NCI-H146 (cell line): ENCODE results near the gene BAIAP3.

Source experiments
- DNase-seq: peaks from one replicate; lab custom pipeline; 2025; lab: John Stamatoyannopoulos, UW

Gene BAIAP3

DNA sequence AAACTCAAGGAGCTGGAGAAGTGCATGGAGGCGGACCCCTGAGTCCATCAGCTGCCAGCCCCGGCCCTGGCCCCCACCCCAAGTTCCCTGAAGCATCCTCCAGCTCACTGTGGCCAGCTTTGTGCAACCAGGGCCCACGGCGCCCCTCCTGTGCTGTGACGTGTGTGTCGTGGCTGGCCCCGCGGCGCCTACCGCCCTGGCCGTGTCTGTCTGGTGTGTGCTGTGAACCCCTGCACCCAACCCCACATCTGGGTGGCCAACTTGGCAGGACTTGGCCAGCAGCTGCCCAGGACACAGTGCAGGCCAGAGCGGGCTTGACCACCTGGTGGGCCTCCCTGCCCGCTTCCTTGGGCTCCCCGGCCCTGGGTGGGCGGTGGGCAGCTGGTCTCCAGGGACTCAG is 15.0 kb downstream of the BAIAP3 start:
- DNase-seq, result no peak

DNA sequence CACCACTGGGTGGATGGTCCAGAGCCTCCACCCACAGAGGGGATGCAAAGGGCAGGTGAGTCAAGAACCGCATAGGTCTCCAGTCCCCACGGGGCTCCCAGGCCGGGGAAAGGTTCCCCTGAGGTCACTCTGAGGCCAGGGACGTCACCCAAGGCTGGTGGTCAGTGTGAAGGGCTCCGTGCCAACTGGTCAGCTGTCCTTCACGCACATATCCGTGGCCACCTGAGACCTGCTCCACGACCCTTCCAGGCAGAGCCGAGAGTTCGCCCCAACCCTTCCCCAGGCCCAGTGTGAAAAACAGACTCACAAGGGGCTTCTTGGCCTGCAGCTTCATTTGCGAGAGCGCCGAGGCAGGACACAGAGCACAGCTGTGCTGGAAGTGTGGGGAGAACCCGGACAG is 15.5 kb downstream of the BAIAP3 start:
- DNase-seq, result no peak

DNA sequence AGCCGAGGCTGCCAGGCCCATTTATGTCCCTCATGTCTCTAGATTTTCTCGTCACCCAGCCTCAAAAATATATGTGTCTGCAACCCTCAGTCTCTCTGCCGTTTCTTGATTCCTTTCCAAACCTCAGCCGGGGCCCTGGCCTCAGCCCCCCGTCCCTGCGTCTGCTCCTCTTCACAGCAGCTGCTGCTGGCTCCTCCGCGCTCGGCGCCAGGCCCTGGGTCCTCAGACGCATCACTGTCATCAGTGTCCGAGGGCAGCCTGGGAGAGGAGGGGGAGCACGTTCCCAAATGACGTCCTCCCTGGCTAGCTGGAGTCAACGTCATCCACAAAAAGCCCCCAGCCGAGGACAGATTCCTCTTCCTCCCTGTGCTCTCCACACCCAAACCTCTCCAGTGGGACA is 15.9 kb downstream of the BAIAP3 start:
- DNase-seq, result no peak

DNA sequence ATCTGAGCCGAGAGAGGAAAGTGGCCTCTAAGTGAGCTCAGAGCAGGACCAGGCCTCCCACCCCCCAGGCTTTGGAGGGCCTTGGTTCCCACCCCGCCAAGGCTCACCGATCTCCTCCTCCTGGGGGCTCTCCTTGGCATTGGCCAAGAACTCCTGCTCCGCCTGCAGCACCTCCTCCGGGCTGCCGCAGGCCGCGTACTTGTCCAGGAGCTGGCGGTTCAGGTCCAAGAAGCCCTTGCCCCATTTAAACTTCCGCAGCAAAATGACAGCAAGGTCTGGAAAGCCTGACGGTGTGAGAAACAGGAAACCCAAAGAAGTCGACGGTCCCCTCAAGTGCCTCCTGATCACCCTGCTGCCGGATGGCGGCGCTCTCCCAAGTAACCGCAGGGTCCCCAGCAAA is 16.5 kb downstream of the BAIAP3 start:
- no peak for DNase-seq

DNA sequence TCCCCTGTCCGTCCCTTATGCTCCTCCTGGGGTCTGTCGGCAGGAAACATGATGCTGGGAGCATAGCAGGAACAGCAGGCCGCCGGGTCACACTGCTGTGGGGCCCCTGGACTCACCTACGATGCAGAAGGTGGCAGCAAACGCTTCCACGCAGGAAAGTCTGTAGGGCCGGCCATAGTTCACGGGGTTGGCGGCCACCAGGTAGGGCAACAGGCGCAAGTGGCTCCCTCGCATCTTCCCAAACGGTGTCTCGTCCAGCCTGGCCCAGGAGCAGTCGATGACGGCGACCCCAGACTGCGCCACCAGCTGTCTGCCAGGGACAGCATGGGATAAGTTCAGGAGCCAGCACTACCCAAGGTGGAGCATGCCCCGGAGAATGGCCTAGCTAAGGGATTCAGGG is 17.2 kb downstream of the BAIAP3 start:
- no peak for DNase-seq

DNA sequence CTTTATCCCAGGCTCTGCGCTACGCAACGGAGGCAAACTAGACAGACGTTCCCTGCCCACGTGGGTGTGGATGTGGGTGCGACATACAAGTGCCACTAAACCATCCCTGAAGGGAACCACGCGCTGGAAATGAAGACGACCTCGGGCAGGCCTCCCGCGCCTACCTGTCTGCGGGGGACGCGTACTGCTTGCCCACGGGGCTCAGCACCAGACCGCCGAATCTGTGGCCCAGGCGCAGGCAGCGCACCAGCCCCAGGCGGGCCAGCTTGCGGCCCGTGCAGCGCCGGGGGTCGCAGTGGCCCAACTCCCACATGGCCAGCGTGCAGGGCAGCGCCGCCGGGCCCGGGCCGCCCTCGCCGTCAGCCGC is 17.8 kb downstream of the BAIAP3 start:
- DNase-seq, result no peak

DNA sequence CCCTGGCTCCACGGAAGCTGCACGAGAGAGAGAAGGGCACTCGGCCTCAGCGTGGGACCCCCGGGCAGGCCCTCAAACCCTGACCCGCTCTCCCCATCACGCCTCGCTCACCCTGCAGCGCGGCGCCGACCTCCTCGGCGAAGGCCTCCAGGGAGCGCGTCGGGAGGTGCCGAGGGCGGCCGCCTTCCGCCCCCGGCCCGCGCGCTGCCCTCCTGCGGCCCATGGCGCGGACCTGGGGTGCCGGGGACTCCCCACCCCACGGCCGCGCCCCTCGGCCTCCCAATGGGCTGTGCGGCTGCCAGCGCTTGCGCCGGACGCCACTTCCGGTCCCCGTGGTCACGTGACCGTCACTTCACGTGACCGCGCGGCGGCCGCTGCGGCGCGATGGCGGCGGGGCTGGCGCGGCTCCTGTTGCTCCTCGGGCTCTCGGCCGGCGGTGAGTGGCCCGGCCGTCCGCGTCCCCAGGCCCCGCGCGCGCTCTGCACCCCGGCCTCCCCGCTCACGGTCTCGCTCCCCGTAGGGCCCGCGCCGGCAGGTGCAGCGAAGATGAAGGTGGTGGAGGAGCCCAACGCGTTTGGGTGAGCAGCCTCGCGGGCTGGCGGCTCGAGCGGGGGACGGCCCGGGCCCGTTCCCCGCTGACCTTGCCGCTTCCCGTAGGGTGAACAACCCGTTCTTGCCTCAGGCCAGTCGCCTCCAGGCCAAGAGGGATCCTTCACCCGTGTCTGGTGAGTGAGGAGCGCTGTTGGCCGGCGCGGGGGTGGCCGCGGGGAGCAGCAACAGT is 18.3 kb downstream of the BAIAP3 start, which contains the start of the genes GNPTG and TSR3:
GNPTG (plus strand) TSS at position 350 of the 781 bp plus-strand sequence; CDS start at position 385, 35 bp downstream.
TSR3 (minus strand) TSS at position 297 of the 781 bp plus-strand sequence; CDS start at position 223, 74 bp downstream.
- peak; percentile 91 for DNase-seq

DNA sequence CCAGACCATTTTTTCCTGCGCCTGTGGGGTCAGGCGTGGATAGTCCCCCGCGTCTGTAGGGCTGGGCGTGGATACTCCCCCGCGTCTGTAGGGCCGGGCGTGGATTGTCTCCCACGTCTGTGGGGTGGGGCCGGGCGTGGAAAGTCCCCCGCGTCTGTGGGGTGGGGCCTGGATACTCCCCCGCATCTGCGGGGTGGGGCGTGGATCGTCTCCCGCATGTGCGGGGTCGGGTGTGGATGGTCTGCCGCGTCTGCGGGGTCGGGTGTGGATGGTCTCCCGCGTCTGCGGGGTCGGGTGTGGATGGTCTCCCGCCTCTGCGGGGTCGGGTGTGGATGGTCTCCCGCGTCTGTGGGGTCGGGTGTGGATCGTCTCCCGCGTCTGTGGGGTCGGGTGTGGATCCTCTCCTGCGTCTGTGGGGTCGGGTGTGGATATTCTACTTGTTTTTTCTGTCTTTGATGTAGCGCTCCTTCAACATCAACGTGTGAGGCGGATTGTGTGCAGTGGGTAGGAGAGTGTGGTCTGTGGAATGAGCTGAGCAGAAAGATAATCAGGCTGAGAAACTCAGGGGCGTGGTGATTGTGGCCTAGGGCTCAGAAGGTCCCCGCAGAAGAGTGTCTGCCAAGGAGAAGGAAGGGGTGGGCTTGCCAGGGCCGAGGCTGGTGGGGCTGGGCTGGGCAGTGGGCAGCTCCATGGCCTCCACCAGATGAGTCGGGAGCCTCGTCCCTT is 21.5 kb downstream of the BAIAP3 start:
- DNase-seq, result no peak

DNA sequence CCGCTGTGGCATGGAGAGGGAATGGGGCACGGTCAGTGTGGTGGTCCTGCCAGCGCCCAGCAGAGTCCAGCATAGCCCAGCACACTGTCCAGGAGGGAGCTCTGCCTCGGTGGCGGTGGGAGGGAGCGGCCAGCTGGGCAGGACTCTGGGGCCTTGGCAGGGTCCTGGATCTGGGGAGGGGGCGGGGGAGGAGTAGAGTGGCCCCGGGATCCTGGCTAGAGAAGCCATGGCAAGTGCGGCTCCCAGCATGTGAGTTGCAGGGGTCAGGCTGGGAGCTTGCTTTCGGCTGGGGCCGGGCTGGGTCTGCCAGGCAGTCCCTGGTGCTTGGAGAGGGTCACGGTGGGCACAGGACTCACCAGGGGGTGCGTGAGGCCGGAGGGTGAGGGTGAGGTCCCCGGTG is 22.1 kb downstream of the BAIAP3 start:
- DNase-seq, result no peak

DNA sequence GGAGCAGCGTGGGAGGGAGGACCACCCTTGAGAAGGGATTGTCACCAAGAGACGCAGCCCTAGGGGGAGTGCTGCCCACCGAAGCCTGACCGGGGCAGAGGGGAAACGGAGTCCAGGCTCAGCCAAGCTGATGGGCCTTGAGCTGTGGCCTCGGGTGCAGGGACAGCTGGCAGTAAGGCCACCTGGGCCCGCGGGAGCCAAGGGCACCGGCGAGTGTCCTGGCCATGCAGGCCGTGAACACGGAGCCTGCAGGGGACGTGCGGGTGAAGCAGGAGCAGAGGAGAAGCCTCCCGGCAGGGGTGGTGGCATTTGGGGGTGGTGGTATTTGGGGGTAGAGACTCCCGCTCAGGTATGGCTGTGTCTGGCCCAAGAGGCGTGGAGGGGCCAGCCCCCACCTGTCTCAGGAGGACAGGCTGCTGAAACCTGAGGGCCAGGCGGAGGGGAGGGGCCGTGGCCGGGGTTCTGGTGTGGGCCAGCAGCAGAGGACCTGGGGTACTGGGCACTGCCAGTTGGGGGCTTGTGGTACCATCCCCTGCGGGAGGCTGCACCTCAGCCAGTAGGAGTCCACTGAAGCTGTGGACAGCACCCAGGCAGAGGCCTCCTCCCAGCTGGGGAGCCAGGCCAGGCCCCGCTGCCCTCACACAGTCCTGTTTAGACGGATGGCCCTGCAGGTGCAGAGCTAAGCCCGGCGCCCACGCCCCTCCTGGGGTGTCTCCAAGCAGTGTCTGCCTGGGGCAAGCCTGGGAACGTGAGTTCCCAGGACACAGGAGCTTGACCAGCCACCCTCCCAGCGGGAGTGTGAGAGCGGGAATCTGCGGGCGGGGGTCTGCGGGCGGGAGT is 22.8 kb downstream of the BAIAP3 start:
- DNase-seq, result no peak

DNA sequence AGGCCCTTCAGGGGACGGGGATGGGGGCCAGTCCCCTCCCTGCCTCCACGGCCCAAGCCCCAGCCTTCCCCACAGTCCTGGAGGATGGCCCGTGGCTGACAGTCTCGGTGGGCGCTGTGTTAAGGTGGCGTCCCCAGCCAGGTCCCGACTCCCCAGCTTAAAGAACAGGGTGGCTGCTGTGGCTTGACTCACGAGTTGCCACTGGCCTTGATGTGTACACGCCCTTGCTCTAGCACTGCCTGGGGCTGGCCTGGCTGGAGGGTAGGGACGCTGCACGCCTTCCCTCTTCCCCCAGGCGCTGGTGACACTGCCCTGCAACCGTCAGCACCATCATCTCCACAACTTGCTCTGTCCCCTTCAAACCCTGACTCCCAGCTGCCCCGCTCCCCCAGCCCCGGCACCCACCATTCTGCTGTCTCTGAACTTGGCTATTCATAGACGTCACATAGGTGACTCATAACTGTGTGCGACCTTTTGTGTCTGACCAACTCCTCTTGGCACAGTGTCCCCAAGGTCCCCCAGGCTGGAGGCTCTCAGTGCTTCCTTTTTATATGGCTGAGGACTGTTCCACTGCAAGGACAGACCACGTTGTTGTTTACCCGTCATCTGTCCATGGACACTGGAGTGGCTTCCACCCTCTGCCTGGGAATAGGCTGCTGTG is 24.6 kb downstream of the BAIAP3 start:
- DNase-seq, result no peak

DNA sequence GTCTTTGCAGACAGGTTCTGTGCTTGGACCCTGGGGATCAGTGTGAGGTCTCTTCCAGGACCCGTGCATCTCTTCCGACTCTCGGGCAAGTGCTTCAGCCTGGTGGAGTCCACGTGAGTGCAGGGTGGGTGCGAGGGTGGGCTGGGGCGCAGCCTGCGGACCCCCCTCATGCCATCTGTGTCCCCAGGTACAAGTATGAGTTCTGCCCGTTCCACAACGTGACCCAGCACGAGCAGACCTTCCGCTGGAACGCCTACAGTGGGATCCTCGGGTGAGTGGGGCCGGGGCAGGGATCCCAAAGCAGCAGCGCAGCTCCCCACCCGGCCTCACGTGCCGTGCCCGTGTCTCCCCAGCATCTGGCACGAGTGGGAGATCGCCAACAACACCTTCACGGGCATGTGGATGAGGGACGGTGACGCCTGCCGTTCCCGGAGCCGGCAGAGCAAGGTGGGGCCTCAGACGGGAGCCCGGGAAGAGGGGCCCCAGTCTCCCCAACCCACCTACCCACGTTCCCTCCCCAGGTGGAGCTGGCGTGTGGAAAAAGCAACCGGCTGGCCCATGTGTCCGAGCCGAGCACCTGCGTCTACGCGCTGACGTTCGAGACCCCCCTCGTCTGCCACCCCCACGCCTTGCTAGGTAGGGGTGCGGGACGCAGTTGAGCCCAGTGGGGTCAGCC is 28.4 kb downstream of the BAIAP3 start:
- DNase-seq, result no peak

DNA sequence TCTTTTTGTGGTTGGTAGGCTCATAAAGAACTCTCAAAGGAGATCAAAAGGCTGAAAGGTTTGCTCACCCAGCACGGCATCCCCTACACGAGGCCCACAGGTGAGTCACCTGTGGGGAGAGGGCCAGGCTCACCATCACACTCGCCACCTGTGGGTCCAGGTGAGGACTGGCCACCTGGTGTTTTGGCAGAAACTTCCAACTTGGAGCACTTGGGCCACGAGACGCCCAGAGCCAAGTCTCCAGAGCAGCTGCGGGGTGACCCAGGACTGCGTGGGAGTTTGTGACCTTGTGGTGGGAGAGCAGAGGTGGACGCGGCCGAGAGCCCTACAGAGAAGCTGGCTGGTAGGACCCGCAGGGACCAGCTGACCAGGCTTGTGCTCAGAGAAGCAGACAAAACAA is 29.4 kb downstream of the BAIAP3 start:
- DNase-seq, result no peak

DNA sequence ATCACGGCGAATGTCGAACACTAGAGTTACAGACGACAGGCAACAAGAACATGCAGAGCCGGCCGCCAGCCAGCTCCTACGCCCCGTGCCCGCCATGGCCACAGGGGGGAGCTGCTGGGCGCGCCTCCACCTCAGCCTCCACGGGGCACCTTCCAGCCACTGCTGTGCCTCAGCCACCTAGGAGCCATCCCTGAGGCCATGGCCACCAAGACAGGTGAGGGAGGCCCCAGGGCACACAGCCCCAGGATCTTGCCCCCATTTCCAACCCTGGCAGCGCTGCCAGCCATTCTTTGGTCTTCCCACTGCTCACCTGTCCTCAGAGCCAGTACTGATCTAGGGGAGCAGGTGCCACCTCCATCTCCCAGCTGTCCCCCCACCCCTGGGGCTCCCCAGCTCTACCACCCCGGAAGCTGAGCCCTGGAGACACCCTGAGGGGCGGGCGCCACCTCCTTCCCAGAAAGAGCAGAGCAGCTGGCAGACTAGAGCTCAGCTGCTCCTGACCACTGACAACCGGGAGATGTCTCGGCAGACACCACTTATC is 30.1 kb downstream of the BAIAP3 start:
- DNase-seq, result peak; percentile 57

DNA sequence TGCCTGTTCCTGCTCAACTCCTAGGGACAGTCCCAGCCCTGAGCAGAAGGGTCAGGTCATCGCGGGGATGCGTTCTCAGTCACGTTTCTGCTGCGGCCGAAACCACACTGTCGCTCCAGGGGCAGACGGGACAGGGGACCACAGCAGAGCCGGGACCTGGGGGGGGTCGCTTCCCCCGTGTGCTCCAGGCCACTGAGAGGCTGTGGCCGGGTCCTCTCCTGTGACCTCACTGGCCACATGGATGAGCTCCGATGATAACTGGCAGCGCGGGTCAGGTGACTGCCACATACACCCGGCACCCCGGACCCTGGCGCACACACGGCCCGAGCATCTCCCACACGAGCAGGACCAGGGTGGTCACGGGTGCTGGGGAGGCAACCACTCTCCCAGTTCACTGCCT is 31.1 kb downstream of the BAIAP3 start:
- no peak for DNase-seq

DNA sequence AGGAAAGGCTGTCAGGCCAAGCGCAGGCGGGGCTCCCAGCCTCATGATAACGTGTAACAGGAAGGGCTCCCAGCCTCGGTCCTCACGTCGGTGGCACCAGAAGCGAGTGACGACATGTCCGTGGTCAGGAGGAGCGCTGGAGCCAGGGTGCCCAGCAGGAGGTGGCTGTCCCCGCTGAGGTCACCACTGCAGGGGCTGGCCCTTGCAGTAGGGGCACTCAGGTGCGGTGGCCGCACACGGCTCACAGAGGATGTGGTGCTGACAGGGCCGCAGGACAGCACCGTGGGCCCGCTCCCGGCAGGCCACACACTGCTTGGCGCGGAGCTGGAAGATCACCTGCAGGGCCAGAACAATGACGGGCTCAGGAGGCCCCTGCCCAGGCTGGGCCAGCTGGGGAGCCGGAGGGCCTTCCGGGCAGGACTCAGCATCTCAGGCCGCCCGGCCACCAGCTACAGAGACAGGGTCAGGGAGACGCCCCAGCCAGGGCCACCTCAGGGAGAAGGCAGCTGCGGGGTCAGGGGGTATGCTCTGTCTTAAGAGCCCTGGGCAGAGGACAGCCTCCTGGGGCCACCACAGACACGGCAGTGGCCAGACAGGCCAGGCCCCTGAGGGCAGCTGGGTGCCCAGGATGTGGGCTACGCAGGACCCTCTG is 32.7 kb downstream of the BAIAP3 start:
- DNase-seq, result no peak

DNA sequence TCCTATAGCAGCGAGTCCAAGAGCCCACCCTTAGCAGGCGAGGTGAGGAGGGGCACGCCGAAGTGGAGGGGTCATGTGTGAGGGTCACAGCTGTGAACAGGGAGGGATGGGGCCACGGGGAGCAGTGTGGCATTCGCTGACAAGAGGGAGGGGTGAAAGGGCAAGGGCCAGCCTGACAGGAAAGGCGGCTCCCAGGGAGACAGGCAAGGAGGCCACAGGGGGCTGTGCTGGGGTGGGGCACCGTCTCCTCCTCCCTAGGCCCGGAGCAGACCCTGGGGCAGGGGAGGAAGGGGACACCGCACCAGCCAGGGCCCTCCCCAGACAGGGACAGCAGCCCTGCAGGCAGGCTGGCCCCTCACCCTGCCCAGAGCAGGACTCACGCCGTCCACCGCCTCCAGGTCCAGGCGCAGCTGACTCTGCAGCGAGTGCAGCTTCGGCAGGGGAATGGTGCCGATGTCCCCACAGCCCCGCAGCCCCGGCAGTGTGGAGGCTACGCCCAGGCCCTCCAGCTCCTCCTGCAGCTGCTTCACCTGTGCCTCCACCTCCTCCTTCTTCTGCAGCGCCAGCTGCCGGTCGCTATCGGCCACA is 33.4 kb downstream of the BAIAP3 start:
- DNase-seq, result no peak

DNA sequence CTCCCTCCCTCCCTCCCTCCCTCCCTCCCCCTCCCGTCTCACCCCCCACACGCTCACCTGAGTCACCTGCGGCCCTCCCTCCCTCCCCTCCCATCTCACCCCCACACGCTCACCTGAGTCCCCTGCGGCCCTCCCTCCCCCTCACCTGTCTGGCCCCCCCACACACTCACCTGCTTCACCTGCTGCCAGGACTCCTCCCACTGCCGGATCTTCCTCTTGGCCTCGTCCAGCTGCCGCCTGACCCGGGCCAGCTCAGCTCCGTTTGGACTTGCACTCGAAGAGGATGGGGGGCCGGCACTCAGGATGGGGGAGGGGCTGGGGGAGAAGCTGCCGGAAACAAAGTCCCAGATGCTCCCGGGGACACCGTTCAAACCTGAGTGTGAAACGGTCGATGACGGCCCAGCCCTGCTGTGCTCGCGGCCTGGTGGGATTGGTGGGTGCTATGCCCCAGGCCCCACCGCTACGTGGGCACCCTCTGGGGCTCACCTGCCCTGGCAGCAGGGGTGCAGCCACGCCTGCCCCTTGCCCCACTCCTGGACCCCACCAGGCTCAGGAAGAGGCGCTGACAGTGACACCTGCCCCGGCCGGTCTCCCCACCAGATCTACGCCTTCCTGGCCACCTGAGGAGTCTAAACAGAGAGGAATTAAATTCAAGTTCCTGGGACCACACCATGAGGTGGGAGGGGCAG is 34.2 kb downstream of the BAIAP3 start:
- peak; percentile 57 for DNase-seq
